HG02642 (cell line): ENCODE data around the gene PELI3.
A peak's percentile ranks its signal among the peaks of the same experiment; 100 is the strongest.

Experiments
- ATAC-seq: cut with Tn5 transposase; IDR thresholded peaks from one replicate; pipeline ENCODE4 v1.9.1; 2021; ENCODE audit warnings: mild to moderate bottlenecking; ENCODE audit not compliant: unreplicated experiment, poor library complexity

The PELI3 gene

GRCh38 chr11:66472054-66472453 is 5.3 kb downstream of the PELI3 start:
- no peak for ATAC-seq

GRCh38 chr11:66473167-66473566 is 6.5 kb downstream of the PELI3 start:
- no peak for ATAC-seq

- ATAC-seq: no peak
Measured at GRCh38 chr11:66473608-66474515, 7.2 kb downstream of the PELI3 start.

GRCh38 chr11:66475349-66476172 is 8.9 kb downstream of the PELI3 start:
- no peak for ATAC-seq

GRCh38 chr11:66476173-66476840 is 9.6 kb downstream of the PELI3 start:
- no peak for ATAC-seq

GRCh38 chr11:66476841-66477251 is 10.1 kb downstream of the PELI3 start:
- ATAC-seq: no peak

GRCh38 chr11:66477263-66478201 is 10.8 kb downstream of the PELI3 start:
- ATAC-seq: no peak

- no peak for ATAC-seq
Measured at GRCh38 chr11:66478729-66479393, 12.2 kb downstream of the PELI3 start.

- peak; percentile 19 for ATAC-seq
Measured at GRCh38 chr11:66479394-66480116, 12.8 kb downstream of the PELI3 start.

GRCh38 chr11:66480117-66480938 is 13.6 kb downstream of the PELI3 start, which contains the start of gene DPP3:
DPP3 (plus strand) TSS chr11:66480434; CDS start chr11:66482201, 1,767 bp downstream.
- peak; percentile 92 for ATAC-seq

- ATAC-seq: no peak
Measured at GRCh38 chr11:66484806-66485380, 18.2 kb downstream of the PELI3 start.

- no peak for ATAC-seq
Measured at GRCh38 chr11:66488957-66489356, 22.3 kb downstream of the PELI3 start.

GRCh38 chr11:66489636-66490035 is 22.9 kb downstream of the PELI3 start:
- ATAC-seq: no peak

GRCh38 chr11:66491315-66491935 is 24.7 kb downstream of the PELI3 start:
- ATAC-seq: no peak

- ATAC-seq: no peak
Measured at GRCh38 chr11:66492161-66492865, 25.6 kb downstream of the PELI3 start.

- ATAC-seq: no peak
Measured at GRCh38 chr11:66493130-66493529, 26.4 kb downstream of the PELI3 start.
